ENCODE results near the gene DRAXIN.
A peak's percentile ranks its signal among the peaks of the same experiment; 100 is the strongest.

The DRAXIN gene

GRCh38 chr1:11646317-11646716, 45.2 kb upstream of the DRAXIN start:
- TF ChIP-seq CTCF (IDR thresholded peaks at IDR 0.05; ENCODE audit: low read depth, low read length), result no peak
- no peak for DNase-seq (ENCODE audit: extremely low read depth, low read depth)

- TF ChIP-seq CTCF (IDR thresholded peaks at IDR 0.05; ENCODE audit: low read depth, low read length), result no peak
- DNase-seq (ENCODE audit: extremely low read depth, low read depth), result no peak
Observed at GRCh38 chr1:11647333-11647732, 44.2 kb upstream of the DRAXIN start.

GRCh38 chr1:11648039-11648438, 43.5 kb upstream of the DRAXIN start:
- DNase-seq (ENCODE audit: extremely low read depth, low read depth), result no peak
- no peak for TF ChIP-seq CTCF (IDR thresholded peaks at IDR 0.05; ENCODE audit: low read depth, low read length)

- no peak for TF ChIP-seq CTCF (IDR thresholded peaks at IDR 0.05; ENCODE audit: low read depth, low read length)
- DNase-seq (ENCODE audit: extremely low read depth, low read depth), result no peak
Observed at GRCh38 chr1:11648732-11649158, 42.8 kb upstream of the DRAXIN start.

- TF ChIP-seq CTCF (IDR thresholded peaks at IDR 0.05; ENCODE audit: low read depth, low read length), result no peak
Observed at GRCh38 chr1:11649237-11649623, 42.3 kb upstream of the DRAXIN start.

GRCh38 chr1:11649624-11650330, 41.7 kb upstream of the DRAXIN start:
- DNase-seq (ENCODE audit: extremely low read depth, low read depth), result no peak
- no peak for TF ChIP-seq CTCF (IDR thresholded peaks at IDR 0.05; ENCODE audit: low read depth, low read length)

More at GRCh38 chr1:11649237-11649623, 42.3 kb upstream of the DRAXIN start:
- DNase-seq (ENCODE audit: extremely low read depth, low read depth), result no peak

- TF ChIP-seq CTCF (IDR thresholded peaks at IDR 0.05; ENCODE audit: low read depth, low read length), result peak; percentile 57
- peak; percentile 15 for DNase-seq (ENCODE audit: extremely low read depth, low read depth)
Observed at GRCh38 chr1:11650331-11650991, 41.0 kb upstream of the DRAXIN start.

Data from AG09319 (cell line).